NCI-H1092 treated with DMSO at 0.1 percent for 48 hours (cell line): ENCODE results near the gene ATP10D.
"Not testable (repeated sequence)": the region's sequence is repeated elsewhere in the genome, so short reads cannot be mapped to it uniquely, and the experiment has no call there.

Experiments used
- DNase-seq: peaks from one replicate; lab custom pipeline; 2025; lab: John Stamatoyannopoulos, UW

Gene ATP10D

DNA sequence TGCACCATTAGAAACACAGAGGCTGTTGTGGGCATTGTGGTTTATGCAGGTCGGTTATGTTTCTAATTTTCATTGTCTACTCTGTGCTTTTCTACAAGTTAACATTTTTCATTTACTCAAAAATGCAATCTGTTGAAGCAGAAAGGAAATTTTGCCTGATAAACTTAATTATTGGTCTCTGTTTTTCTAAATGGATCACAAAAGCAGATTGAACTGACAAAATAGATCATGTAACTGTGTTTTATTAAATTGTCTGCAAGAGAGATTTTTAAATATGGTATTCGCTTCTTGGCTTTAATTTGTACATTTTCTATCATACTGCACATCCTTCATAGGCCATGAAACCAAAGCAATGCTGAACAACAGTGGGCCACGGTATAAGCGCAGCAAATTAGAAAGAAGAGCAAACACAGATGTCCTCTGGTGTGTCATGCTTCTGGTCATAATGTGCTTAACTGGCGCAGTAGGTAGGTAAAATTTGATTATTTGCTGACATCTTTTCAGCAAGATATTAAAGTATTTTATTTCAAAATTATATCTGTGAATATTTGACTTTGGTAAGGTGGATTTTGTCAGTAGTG lies 50.6 kb downstream of the ATP10D start:
- DNase-seq = no peak

DNA sequence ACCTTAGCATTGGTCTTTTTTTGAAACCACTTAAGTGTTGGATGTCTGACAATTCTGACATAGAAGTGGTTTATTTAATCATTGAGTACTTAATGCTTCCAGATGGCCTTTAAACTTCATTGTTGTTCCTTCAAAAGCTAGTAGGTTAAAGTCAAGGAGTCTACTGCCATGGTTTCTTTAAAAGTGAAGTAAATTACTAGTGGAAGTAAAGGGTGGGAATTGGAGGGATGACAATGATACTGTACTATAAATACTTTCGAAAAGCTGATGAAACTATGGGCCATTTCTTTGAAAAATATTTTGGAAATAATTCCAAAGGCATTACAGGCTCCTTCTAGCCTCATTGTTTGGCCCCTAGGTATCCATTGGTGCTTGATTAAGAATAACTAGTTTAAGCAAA lies 51.9 kb downstream of the ATP10D start:
- no peak for DNase-seq

DNA sequence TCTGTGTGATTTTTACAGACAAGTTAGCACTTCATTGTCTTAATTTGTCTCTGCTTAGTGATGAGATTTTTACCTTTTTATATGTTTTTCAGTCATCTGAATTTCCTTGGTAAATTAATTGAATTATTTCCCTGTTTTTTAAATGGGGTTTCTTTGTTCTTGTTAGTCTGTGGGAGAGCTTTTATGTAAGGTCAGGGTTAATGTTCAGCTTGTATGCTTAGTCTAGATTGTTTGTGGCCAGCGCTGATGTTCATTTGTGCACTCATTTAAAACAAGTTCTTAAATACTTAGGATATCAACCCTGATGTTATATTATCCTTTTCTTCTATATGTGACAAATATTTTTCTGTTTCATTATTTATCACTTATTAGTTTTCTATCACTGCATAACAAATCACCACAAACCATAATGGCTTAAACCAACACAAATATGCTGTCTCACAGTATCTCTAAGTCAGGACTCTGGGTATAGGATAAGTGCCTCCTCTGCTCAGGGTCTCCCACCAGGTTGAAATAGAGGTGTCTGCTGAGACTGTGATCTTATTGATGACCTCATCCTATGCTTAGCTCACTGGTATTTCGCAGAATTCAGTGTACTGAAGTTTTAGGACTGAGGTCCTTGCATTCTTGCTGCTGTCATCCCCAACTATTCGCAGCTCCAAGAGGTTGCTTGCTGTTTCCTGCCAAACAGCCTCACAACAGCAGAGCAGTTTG lies 53.2 kb downstream of the ATP10D start:
- no peak for DNase-seq

DNA sequence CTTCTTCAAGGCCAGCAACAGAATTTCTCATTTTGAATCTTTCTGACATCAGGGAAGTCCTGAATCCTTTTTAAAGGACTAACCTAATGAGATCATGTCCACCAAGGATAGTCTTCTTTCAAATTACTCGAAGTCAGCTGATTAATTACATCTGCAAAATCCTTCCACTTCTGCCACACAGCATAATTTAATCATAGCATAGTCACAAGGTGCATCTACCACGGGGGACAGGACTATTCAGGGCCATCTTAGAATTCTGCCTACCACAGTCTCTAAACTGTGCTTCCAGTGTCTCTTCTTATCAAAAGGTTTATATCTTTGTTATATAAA lies 53.7 kb downstream of the ATP10D start:
- no peak for DNase-seq

DNA sequence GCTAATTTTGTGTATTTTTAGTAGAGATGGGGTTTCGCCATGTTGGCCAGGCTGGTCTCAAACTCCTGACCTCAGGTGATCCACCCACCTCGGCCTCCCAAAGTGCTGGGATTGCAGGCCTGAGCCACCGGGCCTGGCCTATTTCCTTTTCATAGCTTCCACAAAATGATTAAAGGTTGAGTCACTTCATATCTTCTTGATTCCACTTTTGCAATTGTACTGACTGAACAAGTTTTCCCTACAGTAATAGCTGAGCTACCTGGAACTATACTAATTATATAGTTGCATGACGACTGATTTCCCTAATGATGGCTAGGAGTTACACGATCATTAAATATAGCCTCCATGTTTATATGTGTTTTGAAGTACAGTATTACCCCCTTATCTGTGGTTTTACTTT lies 57.6 kb downstream of the ATP10D start:
- not testable (repeated sequence) for DNase-seq

DNA sequence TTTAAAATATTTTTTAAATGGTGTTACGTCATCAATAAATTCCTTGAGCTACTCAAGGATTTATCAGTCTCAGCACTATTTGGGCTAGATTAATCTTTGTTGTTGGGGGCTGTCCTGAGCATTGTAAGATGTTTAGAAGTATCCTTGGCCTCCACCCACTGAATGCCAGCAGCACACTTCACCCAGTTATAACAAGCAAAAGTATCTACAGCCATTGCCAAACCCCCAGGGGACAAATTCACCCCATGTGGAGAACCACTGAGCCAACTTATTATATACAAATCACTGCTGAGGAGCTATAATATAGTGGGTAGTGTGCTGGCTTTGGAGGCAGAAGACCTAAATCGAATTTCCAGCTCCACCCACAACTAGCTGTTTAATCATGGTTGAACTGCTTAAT lies 58.3 kb downstream of the ATP10D start:
- no peak for DNase-seq

DNA sequence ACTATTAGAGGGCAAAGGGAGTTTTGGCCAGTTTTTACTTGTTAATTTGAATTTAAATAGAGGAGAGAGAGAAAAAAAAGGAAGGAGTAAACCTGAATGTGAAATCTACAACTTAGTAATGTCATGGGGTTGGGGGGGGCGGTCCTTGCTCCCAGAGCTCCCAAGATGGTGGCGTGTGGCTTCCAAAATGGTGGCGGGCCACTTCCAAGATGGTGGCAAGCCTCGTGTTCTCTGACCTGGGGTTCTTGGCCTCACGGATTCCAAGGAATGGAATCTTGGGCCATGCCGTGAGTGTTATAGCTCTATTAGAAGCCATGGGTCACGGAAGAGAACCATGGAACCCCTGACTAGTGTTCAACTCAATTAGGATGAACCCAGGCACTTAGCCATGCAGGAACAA lies 65.3 kb downstream of the ATP10D start:
- DNase-seq = not testable (repeated sequence)

DNA sequence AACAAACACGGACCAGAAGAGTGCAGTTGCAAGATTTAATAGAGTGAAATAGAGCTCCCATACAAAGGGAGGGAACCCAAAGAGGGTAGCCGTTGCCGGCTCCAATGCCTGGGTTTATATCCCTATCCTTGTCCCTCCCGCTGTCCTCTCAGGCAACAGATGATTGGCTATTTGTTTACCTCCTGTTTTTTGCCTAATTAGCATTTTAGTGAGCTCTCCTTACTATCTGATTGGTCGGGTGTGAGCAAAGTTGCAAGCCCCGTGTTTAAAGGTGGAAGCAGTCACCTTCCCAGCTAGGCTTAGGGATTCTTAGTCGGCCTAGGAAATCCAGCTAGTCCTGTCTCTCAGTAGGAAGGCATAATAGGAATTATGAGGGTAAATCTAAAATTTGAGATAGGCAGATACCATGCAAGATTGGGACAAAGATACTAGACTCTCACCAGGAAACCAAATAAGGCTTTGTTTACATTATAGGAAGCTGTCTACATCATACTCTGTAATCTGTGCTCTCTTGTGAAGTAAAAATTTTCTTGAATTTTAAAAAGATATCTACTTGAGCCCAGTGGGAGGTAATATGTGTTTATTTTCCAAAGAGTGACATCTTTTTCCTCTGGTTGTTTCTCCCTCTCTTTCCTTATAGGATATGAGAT lies 65.9 kb downstream of the ATP10D start:
- no peak for DNase-seq

DNA sequence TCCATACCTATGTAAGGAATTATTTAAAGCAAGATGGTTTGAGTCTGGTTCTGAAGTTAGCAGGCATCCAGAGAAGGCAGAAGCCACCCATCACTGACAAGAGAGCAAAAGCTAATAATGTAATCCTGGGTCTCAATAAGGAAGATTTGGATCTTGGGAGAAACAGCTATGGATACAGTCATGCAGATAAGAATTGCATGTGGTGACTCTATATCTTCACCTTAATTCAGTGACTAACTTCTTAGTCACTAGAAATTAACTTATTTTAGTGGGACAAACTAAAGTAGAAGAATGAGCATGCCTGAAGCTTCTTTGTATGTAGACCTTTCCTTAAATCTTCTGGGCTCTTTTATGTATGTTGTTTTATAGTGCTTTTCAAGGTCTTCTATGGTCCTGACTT lies 66.6 kb downstream of the ATP10D start:
- no peak for DNase-seq

DNA sequence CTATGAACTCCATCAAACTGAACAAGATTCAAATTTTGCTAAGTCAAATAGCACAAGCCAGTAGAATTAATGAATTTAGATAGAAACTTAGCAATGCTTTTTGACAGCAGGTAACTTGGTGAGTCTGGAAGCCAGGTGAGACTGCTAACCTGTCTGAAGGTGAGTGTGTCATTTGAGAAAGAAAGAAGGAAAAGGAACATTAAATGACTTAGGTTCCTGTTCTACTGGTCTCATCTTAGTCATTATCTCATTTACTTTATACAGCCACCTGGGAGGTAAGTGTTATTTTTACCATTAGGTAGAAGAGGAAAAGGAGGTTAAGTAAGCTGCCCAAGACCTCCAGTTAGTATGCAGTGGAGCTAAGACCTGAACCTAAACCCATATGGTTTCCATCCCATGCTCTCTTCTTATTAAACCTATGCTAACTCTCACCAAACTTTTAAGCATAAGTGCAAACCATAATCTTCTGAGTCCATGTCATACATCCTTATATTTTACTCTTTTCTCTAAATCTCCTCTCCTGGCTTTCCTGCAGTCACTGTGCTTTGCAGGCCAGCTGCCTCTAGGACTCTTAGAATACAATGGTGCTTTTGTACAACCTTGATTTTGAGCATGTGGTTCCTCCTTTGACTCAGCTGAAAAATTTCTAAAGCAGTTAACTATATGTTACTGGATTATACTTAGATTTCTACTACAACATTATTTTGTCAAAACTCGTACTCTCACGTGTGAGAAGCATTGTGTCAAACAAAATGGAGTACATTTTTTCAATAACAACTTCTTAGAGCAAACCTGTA lies 68.5 kb downstream of the ATP10D start:
- DNase-seq = no peak

DNA sequence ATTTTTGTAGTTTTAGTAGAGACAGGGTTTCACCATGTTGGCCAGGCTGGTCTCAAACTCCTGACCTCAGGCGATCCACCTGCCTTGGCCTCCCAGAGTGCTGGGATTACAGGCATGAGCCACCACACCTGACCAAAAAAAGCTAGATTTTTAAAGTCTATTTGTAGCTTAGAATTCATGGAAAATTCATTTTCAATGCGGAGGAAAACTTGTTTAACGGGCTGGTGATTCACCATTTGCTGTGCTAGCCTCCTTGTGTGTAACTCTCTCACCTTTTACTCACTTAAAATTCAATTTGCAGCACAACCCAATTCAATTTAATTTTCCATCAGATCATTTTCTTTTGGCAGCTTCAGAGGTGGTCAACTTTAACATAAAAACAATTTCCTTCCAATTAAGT lies 70.8 kb downstream of the ATP10D start:
- not testable (repeated sequence) for DNase-seq

DNA sequence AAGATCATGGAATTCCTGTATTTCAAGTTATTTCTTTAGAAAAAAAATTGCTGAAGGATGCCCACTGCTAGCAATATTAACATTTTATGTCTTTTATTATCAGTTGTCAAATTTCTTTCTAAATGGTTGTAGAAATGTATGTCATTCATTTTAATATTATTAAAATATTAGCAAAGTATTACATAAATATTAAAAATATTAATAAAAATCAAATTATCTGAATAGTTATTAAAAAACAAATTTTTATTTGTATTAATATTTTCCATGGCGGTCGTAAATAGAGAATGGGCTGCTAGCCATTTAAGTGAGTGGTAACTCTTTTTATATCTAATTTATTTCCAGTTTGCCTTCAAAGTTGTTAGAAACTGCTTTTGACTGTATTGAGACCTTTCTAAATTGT lies 72.2 kb downstream of the ATP10D start:
- DNase-seq = no peak

DNA sequence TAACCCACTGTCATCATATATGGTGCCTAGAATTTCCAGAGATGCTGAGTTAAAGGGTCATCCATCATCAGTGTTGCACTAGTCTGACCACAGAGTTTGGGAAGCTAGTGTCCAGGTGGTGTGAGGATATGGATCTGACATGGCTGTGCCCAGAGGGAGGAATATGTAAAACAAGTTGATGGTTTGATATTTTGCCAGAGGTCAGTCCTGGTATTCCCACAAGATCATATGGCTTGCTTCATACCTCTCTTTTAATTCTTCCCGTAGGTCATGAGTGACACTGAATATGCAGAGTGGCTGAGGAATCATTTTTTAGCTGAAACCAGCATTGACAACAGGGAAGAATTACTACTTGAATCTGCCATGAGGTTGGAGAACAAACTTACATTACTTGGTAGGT lies 75.6 kb downstream of the ATP10D start:
- DNase-seq = no peak

DNA sequence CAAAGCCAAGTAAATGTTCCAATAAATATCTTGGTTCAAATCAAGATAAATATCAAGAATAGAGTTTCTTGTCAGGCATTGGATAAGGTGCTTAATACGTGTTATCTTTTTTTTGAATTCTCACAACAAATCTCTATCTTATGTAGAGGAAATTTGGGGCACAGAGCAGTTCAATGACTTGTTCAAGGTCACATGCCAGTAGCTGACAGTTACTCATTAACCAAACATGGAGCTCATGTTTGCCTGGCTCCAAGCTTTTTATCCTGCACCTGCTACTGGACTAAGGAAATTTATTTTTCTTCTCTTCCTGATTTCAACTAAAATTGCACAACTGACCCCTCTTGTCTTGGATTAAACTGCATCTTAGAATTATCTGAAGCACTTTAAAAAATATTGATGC lies 76.3 kb downstream of the ATP10D start:
- no peak for DNase-seq

DNA sequence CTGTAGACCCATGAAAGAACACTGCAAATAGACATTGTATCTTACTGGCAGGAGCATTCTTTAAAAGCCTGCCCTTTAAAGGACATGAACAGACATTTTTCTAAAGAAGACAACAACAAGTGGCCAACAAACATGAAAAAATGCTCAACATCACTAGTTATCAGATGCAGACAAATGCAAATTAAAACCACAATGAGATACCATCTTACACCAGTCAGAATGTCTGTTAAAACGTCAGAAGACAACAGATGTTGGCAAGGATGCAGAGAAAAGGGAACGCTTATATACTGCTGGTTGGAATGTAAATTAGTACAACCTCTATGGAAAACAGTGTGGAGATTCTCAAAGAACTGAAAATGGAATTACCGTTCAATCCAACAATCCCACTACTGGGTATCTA lies 77.2 kb downstream of the ATP10D start:
- no peak for DNase-seq

DNA sequence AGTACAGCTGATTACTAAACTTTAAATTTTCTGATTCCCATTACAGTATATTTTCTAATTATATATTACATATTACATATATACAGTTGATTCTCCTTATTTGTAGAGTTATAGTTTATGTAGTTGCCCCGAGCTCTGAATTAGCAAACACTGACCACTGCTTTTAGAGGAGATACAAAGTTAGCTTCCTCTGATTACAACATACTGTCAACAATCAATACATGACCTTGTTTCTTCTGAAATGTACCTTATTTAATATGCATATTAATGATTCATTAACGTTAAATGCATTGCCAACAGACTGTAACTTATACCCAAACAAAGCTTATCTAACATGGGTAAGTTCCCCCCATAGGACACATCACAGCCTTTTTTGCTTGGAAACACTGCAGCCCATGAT lies 81.5 kb downstream of the ATP10D start:
- DNase-seq = no peak

DNA sequence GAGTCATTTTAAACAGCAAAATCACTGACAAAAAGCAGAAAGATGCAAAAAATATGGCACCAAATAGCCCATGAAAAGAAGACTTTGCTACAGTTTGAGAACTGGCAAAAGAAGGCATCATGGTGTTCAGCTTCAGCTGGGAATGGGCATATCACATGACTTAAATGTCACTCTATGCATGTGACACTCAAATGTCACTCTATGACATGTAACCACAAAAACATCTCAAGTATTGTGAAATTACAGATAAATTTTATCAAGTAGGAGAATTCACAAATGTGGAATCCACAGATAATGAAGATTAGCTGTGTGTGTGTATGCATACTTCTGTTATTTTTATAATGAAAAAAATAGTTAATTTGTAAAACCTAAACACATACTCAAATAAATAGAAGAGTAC lies 81.9 kb downstream of the ATP10D start:
- no peak for DNase-seq

DNA sequence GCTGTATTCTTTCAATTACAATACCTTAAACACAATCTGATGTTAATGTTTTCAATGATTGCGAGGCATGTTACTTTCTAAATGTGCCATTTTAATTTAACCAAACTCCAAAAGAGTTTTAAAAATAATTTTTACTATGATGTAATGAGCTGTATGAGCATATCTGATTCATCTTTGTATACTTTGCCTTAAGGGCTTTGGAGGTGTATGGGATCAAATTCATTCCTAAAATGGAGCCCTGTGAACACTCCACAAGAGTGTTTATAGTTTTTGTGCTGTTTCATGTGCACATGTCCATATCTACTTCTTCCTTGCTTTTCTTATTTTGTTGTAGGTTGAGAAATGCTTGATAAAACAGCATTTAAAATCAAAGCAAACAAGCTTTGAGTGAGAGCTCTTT lies 82.4 kb downstream of the ATP10D start:
- no peak for DNase-seq

DNA sequence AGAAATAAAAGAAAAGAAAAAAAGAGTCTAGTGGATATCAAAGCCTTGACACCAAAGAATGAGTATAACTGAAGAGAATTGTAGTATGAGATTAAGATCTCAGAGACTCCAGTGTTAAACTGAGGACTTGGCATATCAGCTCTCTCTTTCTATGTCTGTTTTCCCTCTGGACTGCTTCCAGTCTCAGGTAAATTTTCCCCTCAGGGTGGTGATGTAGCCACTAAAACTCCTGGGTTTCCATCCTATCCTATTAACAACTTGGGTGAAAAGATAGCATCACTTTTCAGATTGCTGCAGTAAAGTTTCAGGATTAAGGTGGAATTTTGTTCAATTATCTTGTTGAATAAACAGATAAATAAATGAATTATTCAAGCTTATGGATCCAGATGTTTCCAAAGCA lies 85.7 kb downstream of the ATP10D start:
- no peak for DNase-seq

DNA sequence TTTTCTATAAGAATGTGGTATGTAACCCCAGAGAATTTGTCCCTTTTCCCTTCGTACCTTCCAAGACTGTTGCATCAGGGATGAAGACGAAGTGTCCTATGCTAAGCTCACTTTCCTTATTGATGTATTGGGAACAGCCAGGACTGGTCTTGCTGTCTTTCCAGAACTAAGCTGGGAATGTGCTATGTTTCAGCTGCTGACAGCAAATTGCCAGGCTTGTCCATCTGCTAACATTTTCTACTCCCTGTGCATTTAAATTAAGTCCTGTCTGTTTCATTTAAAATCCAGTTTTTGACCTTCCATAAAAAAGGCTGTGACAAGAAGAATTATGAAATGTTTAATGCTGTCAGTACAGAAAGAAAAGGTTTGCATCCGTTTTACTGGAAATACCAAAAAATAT lies 87.9 kb downstream of the ATP10D start:
- no peak for DNase-seq

DNA sequence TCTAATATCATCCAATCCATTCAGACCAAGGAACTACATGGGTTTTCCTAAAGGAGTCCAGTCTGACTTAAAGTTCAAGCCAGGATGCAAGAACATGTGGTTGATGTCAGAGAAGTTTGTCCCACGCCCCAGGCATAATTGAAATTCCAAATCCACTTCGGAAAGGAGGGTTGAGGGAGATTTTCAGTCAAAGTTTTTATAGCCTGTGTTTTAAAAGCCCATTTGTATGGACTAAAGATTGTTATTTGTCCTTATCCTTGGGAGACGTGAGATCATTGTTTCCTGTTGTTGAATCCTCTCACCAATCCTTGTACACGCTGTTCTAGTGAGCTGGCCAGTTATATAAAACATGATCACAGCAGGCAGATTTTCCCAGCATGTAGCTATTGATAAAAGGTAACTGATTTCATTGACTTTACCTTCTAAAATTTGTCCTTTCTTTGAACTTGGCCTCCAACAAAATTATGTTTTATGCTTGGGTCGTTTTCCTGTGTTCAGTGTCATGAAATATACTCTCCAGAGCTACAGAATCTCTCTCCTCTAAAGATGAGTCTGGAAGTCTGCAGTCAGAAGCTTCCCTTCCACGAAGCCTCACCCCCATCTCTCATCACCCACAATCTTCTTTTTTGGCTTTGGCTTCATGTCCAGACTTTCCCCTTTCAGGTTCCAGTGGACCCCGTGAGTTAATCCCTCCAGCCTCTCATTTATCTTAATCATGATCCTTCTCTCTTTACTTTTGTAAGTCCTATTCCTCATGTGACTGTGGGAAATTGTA lies 92.9 kb downstream of the ATP10D start:
- no peak for DNase-seq

DNA sequence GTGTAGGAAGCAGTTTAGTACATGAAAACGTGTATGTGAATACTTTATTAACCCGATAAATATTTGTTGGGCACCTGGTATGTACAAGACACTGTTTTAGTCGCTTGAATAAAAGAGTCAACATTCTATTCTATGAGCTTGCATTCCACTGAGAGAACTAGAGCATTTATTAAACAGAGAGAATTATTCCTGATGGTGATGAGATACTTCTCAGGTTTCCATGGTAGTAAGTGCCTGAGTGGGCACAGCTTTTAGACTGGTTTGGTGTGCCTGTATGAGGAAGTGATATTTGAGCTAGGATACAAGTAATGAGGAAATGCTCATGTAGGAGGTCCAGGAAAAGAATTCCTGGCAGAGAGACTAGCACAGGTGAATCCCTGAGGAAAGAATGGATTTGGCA lies 94.2 kb downstream of the ATP10D start:
- DNase-seq = no peak
